Measurements from ENCODE around the gene PITPNC1.
"Not testable (repeated sequence)": the region's sequence is repeated elsewhere in the genome, so short reads cannot be mapped to it uniquely, and the experiment has no call there.

PITPNC1 gene

GRCh38 chr17:67629971-67630320 lies 252.9 kb downstream of the PITPNC1 start:
- TF ChIP-seq CTCF (IDR thresholded peaks at IDR 0.05; ENCODE audit: insufficient read depth, low read length, poor library complexity, severe bottlenecking) = peak; percentile 47
- H3K36me3 ChIP-seq (ENCODE audit: control insufficient read depth, insufficient read depth, low read length) = no peaks in the 10 kb centered on the region; the same call in 1 of the 2 replicates
- no peak overlapping the region for H3K4me3 ChIP-seq (replicated peaks; ENCODE audit: low read depth, low read length)
- DNase-seq (ENCODE audit: extremely low read depth, insufficient read length) = no peak
- no peaks in the 10 kb centered on the region for H3K27me3 ChIP-seq (replicated peaks; ENCODE audit: control insufficient read depth, insufficient read depth, low read length)

GRCh38 chr17:67630836-67631235 lies 253.8 kb downstream of the PITPNC1 start:
- H3K36me3 ChIP-seq (ENCODE audit: control insufficient read depth, insufficient read depth, low read length); H3K4me3 ChIP-seq (replicated peaks; ENCODE audit: low read depth, low read length); DNase-seq (ENCODE audit: extremely low read depth, insufficient read length): not testable (repeated sequence)

GRCh38 chr17:67632141-67632540 lies 255.1 kb downstream of the PITPNC1 start:
- TF ChIP-seq CTCF (IDR thresholded peaks at IDR 0.05; ENCODE audit: insufficient read depth, low read length, poor library complexity, severe bottlenecking) = no peak
- no peak for DNase-seq (ENCODE audit: extremely low read depth, insufficient read length)
- Histone ChIP-seq H3K36me3 (ENCODE audit: control insufficient read depth, insufficient read depth, low read length) (no peaks in the 10 kb centered on the region; the same call in 1 of the 2 replicates), H3K27me3 (replicated peaks; ENCODE audit: control insufficient read depth, insufficient read depth, low read length) (no peaks in the 10 kb centered on the region), H3K4me3 (replicated peaks; ENCODE audit: low read depth, low read length) (no peak overlapping the region)

More at GRCh38 chr17:67630836-67631235, 253.8 kb downstream of the PITPNC1 start:
- not testable (repeated sequence) for H3K27me3 ChIP-seq (replicated peaks; ENCODE audit: control insufficient read depth, insufficient read depth, low read length)

- DNase-seq (ENCODE audit: extremely low read depth, insufficient read length) = no peak
- Histone ChIP-seq H3K4me3 (replicated peaks; ENCODE audit: low read depth, low read length) (no peak overlapping the region), H3K36me3 (ENCODE audit: control insufficient read depth, insufficient read depth, low read length) (no peaks in the 10 kb centered on the region; the same call in 1 of the 2 replicates), H3K27me3 (replicated peaks; ENCODE audit: control insufficient read depth, insufficient read depth, low read length) (no peaks in the 10 kb centered on the region)
- no peak for TF ChIP-seq CTCF (IDR thresholded peaks at IDR 0.05; ENCODE audit: insufficient read depth, low read length, poor library complexity, severe bottlenecking)
Observed at GRCh38 chr17:67633751-67634211, 256.7 kb downstream of the PITPNC1 start.

- Histone ChIP-seq H3K4me3 (replicated peaks; ENCODE audit: low read depth, low read length) (no peak overlapping the region), H3K27me3 (replicated peaks; ENCODE audit: control insufficient read depth, insufficient read depth, low read length) (no peaks in the 10 kb centered on the region), H3K36me3 (ENCODE audit: control insufficient read depth, insufficient read depth, low read length) (no peaks in the 10 kb centered on the region; the same call in 1 of the 2 replicates)
- TF ChIP-seq CTCF (IDR thresholded peaks at IDR 0.05; ENCODE audit: insufficient read depth, low read length, poor library complexity, severe bottlenecking) = no peak
- no peak for DNase-seq (ENCODE audit: extremely low read depth, insufficient read length)
Observed at GRCh38 chr17:67635681-67636080, 258.6 kb downstream of the PITPNC1 start.

- no peak for DNase-seq (ENCODE audit: extremely low read depth, insufficient read length)
- Histone ChIP-seq H3K27me3 (replicated peaks; ENCODE audit: control insufficient read depth, insufficient read depth, low read length) (no peaks in the 10 kb centered on the region), H3K36me3 (ENCODE audit: control insufficient read depth, insufficient read depth, low read length) (no peaks in the 10 kb centered on the region; the same call in 1 of the 2 replicates), H3K4me3 (replicated peaks; ENCODE audit: low read depth, low read length) (no peak overlapping the region)
- TF ChIP-seq CTCF (IDR thresholded peaks at IDR 0.05; ENCODE audit: insufficient read depth, low read length, poor library complexity, severe bottlenecking) = no peak
Observed at GRCh38 chr17:67636312-67636711, 259.2 kb downstream of the PITPNC1 start.
